ENCODE measurements around the gene PRKN.

PRKN gene

GRCh38 chr6:162719528-162719927 lies 8.0 kb downstream of the PRKN start:
- H3K27ac Mint-ChIP-seq, result peak overlapping the region; percentile 37
- peaks cover 32% of the 10 kb centered on the region for H3K9me3 Mint-ChIP-seq
- H3K4me3 Mint-ChIP-seq, result no peak overlapping the region
- H3K4me1 Mint-ChIP-seq, result peaks cover 59% of the 10 kb centered on the region
- no peak for DNase-seq
- no peak for TF ChIP-seq CTCF (IDR thresholded peaks at IDR 0.05)
- H3K27me3 Mint-ChIP-seq (ENCODE audit: low read depth, poor library complexity), result peaks cover 3% of the 10 kb centered on the region
- peaks cover 21% of the 10 kb centered on the region for H3K36me3 Mint-ChIP-seq (ENCODE audit: low read depth)

GRCh38 chr6:162715601-162716000 lies 12.0 kb downstream of the PRKN start:
- Mint-ChIP-seq H3K27me3 (ENCODE audit: low read depth, poor library complexity) (peaks cover 3% of the 10 kb centered on the region), H3K36me3 (ENCODE audit: low read depth) (peaks cover 21% of the 10 kb centered on the region), H3K4me1 (peaks cover 42% of the 10 kb centered on the region), H3K4me3 (no peak overlapping the region), H3K9me3 (peaks cover 26% of the 10 kb centered on the region), H3K27ac (peak overlapping the region; percentile 15)
- DNase-seq, result no peak
- no peak for TF ChIP-seq CTCF (IDR thresholded peaks at IDR 0.05)

- peaks cover 34% of the 10 kb centered on the region for H3K9me3 Mint-ChIP-seq
- no peak overlapping the region for H3K27ac Mint-ChIP-seq
- TF ChIP-seq CTCF (IDR thresholded peaks at IDR 0.05), result no peak
Observed at GRCh38 chr6:162713974-162714780, 13.4 kb downstream of the PRKN start.

GRCh38 chr6:162712694-162713093 lies 14.9 kb downstream of the PRKN start:
- Mint-ChIP-seq H3K9me3 (peaks cover 29% of the 10 kb centered on the region), H3K4me1 (peaks cover 26% of the 10 kb centered on the region), H3K36me3 (ENCODE audit: low read depth) (peaks cover 19% of the 10 kb centered on the region), H3K27me3 (ENCODE audit: low read depth, poor library complexity) (no peaks in the 10 kb centered on the region), H3K4me3 (no peak overlapping the region), H3K27ac (no peak overlapping the region)
- no peak for DNase-seq
- no peak for TF ChIP-seq CTCF (IDR thresholded peaks at IDR 0.05)

More at GRCh38 chr6:162713974-162714780, 13.4 kb downstream of the PRKN start:
- no peak overlapping the region for H3K4me3 Mint-ChIP-seq
- H3K36me3 Mint-ChIP-seq (ENCODE audit: low read depth), result peaks cover 27% of the 10 kb centered on the region
- DNase-seq, result no peak
- peaks cover 3% of the 10 kb centered on the region for H3K27me3 Mint-ChIP-seq (ENCODE audit: low read depth, poor library complexity)
- H3K4me1 Mint-ChIP-seq, result peaks cover 33% of the 10 kb centered on the region

GRCh38 chr6:162711376-162711775 lies 16.2 kb downstream of the PRKN start:
- H3K27me3 Mint-ChIP-seq (ENCODE audit: low read depth, poor library complexity), result no peaks in the 10 kb centered on the region
- peaks cover 18% of the 10 kb centered on the region for H3K9me3 Mint-ChIP-seq
- no peak for DNase-seq
- H3K27ac Mint-ChIP-seq, result no peak overlapping the region
- TF ChIP-seq CTCF (IDR thresholded peaks at IDR 0.05), result no peak
- H3K36me3 Mint-ChIP-seq (ENCODE audit: low read depth), result peaks cover 8% of the 10 kb centered on the region
- no peak overlapping the region for H3K4me3 Mint-ChIP-seq
- H3K4me1 Mint-ChIP-seq, result peaks cover 24% of the 10 kb centered on the region

- H3K27me3 Mint-ChIP-seq (ENCODE audit: low read depth, poor library complexity), result no peaks in the 10 kb centered on the region
Observed at GRCh38 chr6:162710936-162711335, 16.6 kb downstream of the PRKN start.

More at GRCh38 chr6:162710936-162711335, 16.6 kb downstream of the PRKN start:
- peaks cover 8% of the 10 kb centered on the region for H3K36me3 Mint-ChIP-seq (ENCODE audit: low read depth)
- no peak for DNase-seq
- H3K4me3 Mint-ChIP-seq, result no peak overlapping the region
- peaks cover 16% of the 10 kb centered on the region for H3K9me3 Mint-ChIP-seq
- no peak overlapping the region for H3K27ac Mint-ChIP-seq
- peaks cover 27% of the 10 kb centered on the region for H3K4me1 Mint-ChIP-seq
- TF ChIP-seq CTCF (IDR thresholded peaks at IDR 0.05), result no peak

All from nephron progenitor cell (in vitro differentiated cells).